Left colon (tissue), 2 donors: Measurements from ENCODE around the gene RTCA. TPM values are rescaled to one million over a fixed set of nuclear protein-coding genes. Genes with fewer than 3 reads are reported as not detected.

ENCODE experiments used
- ATAC-seq: fragments of 200-7000 bp; cut with Tn5 transposase; one replicate; pipeline ENCODE4 v1.9.1; 2020; ENCODE audit warnings: mild to moderate bottlenecking, moderate library complexity
- DNase-seq, 2 donors: peaks; one replicate each; pipeline ENCODE4 v3.0.0-alpha.2; 2020
- intact Hi-C, 2 donors: fragments of 100-400 bp; cut with DNase I in 1 of 2; cut with micrococcal nuclease in 1 of 2; formaldehyde crosslinking; loops; one replicate each; pipeline versions ENCODE4 v1.11.2 to v1.14.0; 2022; cut with DNase I, micrococcal nuclease
- total RNA-seq, 2 donors: library from RNA; stranded (reverse); fragmentation: NEBNext Ultra II Directional; extraction: Animal tissue kit (Norgen Biotek cat#: 25700); gene quantifications; one replicate each; pipeline ENCODE4 v1.2.1, GENCODE V29; 2021
- donor health status: DM: no; HTN: no; CAD: no.
- donor health status: DM: yes; HTN: yes; CAD: no.

The RTCA gene
- total RNA-seq, 2 donors from 2014 or later, result 37.1 to 40.5 TPM

DNA sequence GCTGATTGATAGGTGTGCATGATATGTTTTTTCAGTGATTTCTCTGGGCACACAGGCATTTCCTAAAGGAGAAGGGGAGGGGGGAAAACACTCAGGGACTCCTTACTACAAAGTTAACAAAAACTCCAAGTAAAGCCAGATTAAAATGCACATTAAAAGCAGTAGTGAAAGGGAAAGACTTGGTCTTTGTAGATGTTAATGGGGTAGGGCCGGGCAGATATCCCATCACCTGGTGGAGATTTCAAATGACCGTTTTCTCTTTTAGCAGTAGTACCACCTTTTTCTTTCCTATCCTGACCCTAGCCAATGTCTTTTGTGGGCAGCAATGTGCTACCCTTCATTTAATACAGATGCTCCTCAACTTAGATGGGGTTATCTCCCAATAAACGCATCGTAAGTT, 32.5 kb downstream of the RTCA start:
- intact Hi-C loops, result loop anchor here in 1 of 2 donors (10.0 kb wide), 1 partner anchor 146 kb away; no protein-coding TSS in a partner anchor
- no peak for DNase-seq
- ATAC-seq, result no peak

DNA sequence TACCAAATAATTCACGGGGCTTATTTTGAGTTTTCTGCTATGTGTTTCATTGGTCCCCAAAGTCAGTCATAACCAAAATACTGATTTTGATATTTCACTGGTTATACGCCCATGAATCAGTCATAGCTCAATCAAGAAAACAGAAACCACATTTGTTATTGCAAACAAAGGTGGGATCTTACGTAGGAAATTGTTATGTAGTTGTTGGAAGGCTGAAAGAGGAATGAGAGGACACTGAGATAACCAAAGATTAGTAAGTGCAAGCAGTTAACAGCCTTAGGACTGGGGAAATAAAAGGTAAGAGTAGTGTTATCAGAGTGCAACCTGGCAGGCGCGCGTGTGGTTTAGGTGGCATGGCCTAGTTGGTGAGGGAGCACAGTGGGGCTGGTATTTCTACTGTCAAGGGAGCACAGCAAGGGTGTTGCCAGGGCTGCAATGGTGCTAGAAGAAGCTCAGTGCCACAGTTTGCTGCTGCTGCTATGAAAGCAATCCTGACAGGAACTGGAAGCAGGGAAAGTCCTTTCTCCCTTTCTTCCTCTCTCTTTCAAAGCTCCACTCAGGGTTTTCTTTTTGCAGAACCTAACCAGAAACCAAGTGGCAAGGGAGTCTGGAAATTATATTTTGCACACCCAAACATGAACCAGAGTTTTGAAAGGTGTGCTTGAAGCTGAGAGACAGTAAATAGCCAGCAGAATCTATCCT, 33.7 kb downstream of the RTCA start:
- ATAC-seq, result no peak
- intact Hi-C loops, result loop anchor here in 1 of 2 donors (10.0 kb wide), 1 partner anchor 145 kb away; no protein-coding TSS in a partner anchor
- DNase-seq, result no peak

DNA sequence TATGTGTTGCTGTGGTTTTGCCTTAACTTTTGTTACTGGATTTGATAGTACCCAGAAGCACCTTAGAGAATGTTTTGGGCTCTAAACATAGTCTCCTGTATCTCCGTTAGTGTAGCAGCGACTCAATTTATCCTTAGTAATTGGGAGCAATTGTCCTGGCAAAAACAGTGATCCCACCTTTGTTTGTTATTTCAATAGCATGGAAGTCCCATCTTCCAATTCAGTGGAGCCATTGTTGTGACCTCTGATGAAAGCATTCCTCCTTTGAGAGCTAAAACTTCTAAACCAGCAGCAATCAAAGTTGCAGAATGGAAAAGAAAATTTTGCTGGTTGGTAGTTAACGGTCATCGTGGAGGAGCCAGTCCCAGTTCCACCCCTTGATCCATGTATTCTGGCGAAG, 34.7 kb downstream of the RTCA start:
- intact Hi-C loops, result no loop called here

DNA sequence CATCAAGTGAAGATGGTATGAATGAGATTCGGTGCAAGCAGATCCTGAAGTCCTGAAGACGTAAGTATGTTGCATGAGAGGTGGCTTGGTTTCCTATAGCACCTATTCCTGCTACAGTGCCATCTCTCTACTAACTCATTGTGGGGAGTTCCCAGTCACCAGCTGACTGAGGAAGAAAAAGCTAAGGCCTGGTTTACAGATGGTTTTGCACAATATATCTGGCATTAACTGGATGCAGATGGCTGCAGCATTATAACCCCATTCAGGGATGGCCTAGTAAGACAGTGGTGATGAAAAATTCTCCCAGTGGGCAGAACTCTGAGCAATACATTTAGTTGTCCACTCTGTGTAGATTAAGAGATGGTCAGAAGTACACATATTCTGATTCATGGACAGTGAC, 36.7 kb downstream of the RTCA start:
- intact Hi-C loops, result no loop called here
- DNase-seq (no peak), ATAC-seq (no peak)

More for the DNA sequence above, 34.7 kb downstream of the RTCA start:
- no peak for DNase-seq
- no peak for ATAC-seq

DNA sequence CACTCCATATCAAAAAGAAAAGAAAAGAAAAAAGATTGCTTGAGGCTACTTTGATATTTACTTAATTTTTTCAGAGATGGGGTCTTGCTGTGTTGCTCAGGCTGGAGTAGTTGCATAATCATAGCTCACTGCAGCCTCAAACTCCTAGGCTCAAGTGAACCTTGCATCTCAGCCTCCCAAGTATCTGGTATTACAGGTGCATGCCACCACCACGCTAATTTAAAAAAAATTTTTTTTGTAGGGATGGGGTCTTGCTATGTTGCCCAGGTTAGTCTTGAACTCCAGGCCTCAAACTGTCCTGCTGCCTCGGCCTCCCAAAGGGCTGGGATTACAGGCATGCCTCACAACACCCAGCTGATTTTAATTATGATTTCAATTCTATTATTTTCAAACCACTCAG, 38.2 kb downstream of the RTCA start:
- DNase-seq (no peak), ATAC-seq (no peak)
- intact Hi-C loops, result no loop called here

DNA sequence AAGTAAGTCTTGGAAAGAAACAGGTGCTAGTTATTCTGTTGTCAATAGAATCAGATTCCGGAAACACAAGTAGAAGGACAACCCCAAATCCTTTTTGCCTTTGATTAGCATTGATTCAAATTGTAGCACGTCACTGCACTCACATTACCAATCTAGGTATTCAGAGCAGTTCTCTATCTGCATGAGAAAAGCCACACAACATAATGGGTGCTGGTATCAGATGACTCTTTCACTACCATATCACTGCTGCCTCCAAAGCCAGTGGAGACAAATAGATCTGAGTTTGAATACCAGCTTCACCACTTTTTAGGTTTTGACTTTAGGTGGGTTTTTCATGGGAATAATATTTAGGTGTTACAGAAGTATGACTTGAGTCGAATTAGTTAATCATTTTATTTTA, 38.9 kb downstream of the RTCA start:
- intact Hi-C loops, result no loop called here

DNA sequence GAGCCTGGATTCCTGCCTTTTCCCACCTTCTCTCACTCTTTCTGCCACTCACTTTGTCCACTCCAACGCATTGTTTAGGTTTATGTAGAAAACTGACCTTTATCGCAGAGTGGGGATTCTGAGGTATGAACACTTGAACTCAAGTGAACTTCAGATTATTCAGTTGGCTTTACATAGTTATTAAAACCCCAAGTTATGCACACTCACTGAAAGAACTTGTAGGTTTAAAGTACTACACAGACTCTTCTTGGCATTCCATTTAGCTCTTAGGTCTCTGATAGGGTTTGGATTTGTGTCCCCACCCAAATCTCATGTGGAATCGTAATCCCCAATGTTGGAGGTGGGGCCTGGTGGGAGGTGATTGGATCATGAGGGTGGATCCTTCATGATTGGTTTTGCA, 39.9 kb downstream of the RTCA start:
- no peak for DNase-seq
- intact Hi-C loops, result no loop called here
- no peak for ATAC-seq

More for the DNA sequence above, 38.9 kb downstream of the RTCA start:
- no peak for DNase-seq
- no peak for ATAC-seq

DNA sequence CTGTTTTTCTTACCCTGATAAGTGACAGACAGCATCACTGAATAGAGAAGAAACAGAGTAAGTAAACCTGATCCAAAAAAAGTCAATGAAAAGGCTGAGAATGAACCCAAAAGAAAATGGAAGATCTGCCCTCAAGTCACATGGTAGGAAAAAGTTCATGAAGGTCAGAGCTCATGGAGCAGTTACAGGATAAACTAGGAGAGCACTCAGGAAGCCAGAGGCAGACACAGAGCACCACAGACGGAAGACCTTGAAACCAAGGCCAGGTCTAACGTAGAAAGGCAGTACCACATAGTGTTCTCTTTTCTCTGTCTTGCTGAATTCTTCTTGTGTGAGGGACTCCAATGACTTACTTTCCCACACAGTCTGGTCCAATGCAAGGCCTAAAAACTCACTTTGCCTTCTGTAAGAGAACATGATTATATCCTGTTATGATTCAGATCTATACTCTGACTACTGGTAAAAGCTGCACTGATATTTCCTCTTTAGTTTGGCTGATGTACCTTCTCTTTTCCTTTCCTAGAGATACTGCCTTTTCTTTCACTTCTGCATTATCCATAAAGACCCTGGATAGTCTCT, 40.8 kb downstream of the RTCA start:
- intact Hi-C loops, result no loop called here
- ATAC-seq (no peak), DNase-seq (no peak)

DNA sequence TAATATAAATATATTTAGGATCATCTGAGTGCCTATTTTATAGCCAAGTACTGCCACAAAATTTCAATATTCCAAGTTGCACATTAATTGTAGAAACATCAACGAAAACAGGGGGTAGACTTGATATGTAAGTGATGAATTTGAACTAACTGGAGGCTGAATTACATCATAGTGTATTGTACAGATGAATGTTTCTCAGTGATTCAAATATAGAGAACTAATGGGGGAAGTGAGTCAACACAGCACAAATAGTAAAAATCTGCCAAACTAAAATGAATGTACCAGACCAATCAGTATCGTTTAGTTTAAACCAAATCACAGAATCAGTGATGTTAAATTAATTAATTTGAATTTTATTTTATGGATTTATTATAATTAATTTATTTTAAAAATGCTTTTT, 42.8 kb downstream of the RTCA start:
- no peak for ATAC-seq
- no peak for DNase-seq
- intact Hi-C loops, result no loop called here

DNA sequence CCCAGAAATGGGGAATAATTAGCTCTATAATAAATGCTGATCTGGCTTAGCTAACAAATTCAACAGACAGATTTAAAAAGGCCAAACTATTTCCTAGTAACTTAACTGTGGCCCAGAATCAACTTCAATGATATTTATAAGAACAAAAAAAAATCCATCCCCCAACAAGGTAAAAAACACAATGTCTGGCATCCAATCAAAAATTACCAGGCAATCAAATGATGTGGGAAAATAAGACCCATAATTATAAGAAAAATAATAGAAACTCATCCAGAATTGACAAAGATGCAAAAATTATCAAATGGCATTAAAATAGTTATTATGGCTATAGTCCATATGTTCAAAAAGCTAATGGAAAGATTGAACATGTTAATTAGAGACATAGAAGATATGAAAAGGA, 43.8 kb downstream of the RTCA start:
- no peak for ATAC-seq
- DNase-seq, result no peak
- intact Hi-C loops, result no loop called here

DNA sequence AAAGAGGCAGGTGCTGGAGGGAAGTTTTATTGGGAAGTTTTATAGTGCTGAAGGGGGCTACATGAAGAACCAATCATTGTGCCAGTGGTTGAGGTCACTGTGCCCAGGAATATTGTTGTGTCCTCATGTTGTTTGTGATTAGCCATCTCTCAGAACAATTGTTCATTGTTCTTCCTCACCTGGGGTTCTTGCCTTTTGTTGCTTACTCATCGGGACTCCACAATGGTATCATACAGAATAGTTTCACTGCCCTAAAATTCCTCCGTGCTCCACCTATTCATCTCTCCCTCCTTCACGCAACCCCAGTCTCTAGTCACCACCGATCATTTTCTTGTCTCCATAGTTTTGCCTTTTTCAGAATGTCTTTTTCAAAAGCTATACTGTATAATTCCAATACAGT, 47.4 kb downstream of the RTCA start:
- no peak for DNase-seq
- intact Hi-C loops, result no loop called here

DNA sequence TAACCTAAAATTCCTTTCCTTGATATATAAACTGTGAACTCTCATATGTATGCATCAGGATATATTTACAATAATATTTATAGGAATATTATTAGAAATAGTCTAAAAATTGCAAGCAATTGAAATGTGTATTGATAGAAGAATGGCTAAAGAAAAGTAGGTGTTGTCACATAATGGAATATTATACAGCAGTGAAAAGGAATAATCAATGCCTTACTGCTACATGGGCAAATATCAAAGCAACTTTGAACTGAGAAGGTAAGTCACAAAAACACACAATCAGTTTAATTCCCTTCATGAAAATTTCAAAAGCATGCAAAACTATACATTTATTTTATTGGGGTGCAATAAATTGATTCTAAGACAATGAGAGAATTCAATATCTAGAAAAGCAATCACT, 50.6 kb downstream of the RTCA start:
- ATAC-seq (no peak), DNase-seq (no peak)
- intact Hi-C loops, result no loop called here

More for the DNA sequence above, 47.4 kb downstream of the RTCA start:
- ATAC-seq, result no peak

DNA sequence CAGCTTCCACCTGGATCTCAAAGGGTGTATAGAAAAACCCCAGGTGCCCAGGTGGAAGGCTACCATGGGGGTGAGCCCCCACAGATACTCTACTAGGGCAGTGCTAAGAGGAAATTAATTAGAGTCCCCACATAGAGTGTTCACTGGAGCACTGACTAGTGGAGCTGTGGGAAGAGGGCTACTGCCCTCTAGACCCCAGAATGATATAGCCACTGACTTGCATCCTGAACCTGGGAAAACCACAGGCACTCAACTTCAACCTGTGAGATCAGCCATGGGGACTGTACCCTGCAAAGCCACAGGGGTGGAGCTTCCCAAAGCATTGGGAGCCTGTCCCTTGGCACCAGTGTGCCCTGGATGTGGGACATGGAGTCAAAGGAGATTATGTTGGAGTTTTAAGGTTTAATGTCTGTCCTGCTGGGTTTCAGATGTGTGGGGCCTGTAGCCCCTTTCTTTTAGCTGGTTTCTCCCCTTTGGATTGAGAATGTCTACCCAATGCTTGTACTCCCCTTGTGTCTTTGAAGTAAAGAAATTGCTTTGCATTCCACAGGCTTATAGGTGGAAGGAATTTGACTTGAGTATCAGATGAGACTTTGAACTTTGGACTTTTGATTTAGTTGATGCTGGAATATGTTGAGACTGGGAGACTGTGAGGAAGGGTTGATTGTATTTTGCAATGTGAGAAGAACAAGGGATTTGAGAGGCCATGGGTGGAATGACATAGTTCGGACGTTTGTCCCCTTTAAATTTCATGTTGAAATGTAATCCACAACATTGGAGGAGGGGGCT, 54.5 kb downstream of the RTCA start:
- intact Hi-C loops, result no loop called here
- DNase-seq, result no peak
- ATAC-seq, result peak; percentile 73

DNA sequence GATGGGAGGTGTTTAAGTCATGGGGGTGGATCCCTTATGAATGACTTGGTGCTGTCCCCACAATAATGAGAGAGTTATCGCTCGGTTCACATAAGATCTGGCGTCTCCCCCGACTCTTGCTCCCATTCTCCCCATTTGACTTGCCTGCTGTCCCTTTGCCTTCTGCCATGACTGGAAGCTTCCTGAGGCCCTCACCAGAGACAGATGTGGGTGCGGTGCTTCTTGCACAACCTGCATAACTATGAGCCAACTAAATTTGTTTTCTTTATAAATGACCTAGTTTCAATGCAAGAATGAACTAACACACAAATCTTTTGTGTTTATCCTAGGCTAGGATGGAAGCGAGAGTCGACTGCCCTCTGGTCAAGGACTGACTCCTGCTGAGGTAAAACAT, 55.1 kb downstream of the RTCA start:
- DNase-seq (no peak), ATAC-seq (no peak)

DNA sequence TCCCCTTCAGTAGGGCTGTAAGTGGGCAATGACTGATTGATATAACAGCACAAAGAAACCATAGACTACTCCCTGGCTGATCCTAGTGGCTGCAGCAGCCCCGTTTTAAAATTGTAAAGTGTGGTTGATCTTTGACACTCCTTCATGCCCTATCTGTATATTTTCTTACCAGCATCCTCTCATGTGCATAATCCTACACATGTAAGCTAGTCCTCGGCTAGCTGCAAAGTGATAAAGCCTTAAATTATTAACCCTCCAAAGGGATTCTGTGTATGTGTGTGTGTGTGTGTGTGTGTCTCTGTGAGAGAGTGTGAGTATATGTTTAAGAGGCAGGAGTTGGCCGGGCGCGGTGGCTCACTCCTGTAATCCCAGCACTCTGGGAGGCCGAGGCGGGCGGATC, 55.5 kb downstream of the RTCA start:
- DNase-seq (no peak), ATAC-seq (no peak)
- intact Hi-C loops, result no loop called here

More for the DNA sequence above, 55.1 kb downstream of the RTCA start:
- intact Hi-C loops, result no loop called here

DNA sequence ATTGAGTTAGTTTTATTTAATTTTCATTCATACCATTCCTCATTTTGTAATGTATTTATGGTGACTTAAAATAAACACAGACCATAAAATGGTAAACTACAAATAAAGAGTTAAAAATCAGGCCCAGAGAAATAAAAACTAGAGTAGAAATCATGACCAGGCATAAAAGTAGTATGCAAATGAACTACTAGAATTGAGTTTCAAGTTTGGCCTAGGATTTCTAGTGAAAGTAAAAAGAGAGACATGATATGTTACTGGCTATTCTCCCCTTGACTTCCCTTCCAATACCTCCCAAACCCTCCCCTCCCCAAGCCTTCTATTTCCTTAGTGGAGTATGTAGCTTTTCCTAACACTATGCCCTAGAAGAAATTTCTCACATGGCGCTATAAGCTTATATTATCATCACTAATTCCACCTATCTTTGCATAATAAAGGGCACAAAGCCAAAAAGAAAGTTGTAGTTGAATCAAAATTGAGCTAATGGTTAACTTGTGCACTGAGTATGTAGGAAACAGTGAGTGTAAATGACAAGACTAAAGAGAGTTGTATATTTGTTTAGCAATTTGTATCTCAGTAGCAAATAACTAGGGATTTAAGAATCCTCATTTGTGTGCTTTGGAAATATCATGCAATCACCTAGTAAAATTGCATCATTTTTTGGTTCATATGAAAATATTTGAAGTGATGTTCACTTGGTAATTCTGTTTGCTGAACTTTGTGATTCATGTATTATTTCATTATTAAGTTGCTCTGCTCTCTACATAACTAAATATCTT, 56.6 kb downstream of the RTCA start:
- ATAC-seq, result peak; percentile 88
- DNase-seq, result no peak
- intact Hi-C loops, result no loop called here

DNA sequence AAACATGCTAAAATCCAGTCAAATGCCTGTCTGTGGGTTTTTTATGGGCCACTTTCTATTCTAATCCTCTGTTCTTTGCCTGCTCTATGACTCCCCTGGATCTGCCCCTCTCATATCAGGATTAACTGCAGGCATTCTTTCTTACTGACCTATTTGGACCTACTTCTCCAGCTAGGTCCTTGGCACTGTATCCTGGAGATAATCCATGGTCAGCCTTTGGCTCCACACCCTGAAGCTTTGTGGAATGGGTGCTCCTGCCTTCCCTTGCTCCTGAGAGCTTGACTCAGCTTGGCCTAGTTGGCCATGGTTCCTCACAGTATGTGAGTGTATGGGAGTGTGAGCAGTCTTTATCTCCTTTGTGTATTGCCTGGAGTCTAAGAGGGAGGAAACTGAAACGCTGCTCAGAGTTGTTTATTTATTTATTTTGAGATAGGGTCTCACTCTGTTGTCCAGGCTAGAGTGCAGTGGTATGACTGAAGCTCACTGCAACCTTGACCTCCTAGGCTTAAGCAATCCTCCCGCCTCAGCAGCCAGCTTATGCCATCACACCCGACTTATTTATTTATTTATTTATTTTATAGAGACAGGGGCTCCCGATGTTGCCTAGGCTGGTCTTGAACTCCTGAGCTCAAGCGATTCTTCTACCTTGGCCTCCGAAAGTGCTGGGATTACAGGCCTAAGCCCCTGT, 57.5 kb downstream of the RTCA start:
- DNase-seq, result no peak
- intact Hi-C loops, result no loop called here
- ATAC-seq, result peak; percentile 32

DNA sequence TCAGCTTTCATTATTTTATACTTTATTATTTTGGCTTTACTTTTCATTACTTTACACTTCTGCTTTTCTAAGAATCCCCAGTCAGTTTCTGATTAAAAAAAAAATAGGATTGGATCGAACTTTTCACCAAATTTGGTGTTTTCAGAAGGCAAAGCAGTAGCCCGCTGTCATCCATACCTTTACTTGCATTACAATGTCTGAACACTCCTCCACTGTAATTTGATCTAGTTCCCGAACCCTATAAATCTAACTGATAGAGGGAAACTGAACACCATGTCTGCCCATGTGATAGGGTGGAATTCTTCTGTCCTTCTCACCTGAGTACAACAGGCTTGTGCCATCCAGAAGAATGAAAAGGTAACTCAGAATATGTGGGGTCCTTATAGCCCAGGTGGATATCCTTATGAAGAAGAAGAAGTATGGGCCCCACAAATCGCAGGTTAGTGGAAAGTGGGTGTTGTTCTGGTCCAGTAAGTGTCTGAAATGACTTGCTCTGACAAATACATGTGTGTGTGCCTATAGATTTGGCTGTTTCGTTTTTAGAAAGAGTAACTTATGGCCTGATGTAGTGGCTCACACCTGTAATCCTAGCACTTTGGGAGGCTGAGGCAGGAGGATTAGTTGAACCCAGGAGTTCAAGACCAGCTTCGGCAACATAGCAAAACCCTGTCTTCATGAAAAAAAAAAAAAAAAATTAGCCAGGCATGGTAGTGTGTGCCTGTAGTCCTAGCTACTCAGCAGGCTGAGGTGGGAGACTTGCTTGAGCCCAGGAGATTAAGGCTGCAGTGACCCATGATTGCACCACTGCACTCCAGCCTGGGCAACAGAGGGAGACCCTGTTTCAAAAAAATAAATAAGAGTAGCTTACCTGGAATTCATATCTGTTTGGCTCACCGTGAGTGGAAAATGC, 59.7 kb downstream of the RTCA start:
- ATAC-seq (no peak), DNase-seq (no peak)
- intact Hi-C loops, result no loop called here
